Naive thymus-derived CD4-positive, alpha-beta T cell (primary cell): ENCODE measurements around the gene YPEL4. TPM values are rescaled to one million over a fixed set of nuclear protein-coding genes. Genes with fewer than 3 reads are reported as not detected.

Experiments used
- ATAC-seq: fragments of 150-1000 bp; cut with Tn5 transposase; 2 replicates; pipeline ENCODE4 v1.10.0; 2021; ENCODE audit warnings: mild to moderate bottlenecking, moderate library complexity
- CTCF ChIA-PET: fragments of 350-600 bp; sonication (Branson Sonifier 250); formaldehyde crosslinking; loops from one replicate; lab custom pipeline; 2021; ENCODE audit warnings: antibody characterized with exemption; lab: Charles Lee
- POLR2A ChIA-PET: fragments of 350-600 bp; sonication (Branson Sonifier 250); formaldehyde crosslinking; loops from one replicate; lab custom pipeline; 2021; ENCODE audit warnings: antibody characterized with exemption, inconsistent platforms; lab: Charles Lee
- DNase-seq, 9 donors: peaks; one replicate each; pipeline versions ENCODE4 v3.0.0 to v3.0.0-alpha.2; 2020 to 2022; ENCODE audit warnings: mixed read lengths in 1 of 9
- H3K27ac ChIP-seq: one replicate; pipeline ENCODE4 v1.7.0; 2013; ENCODE audit warnings: mild to moderate bottlenecking, low read depth, low read length, moderate library complexity
- H3K27me3 ChIP-seq, 2 donors: one replicate each; pipeline ENCODE4 v1.7.0; 2013; ENCODE audit warnings: low read length in 2 of 2, mild to moderate bottlenecking in 2 of 2, moderate library complexity in 2 of 2; ENCODE audit not compliant: control insufficient read depth in 2 of 2, insufficient read depth in 2 of 2
- H3K36me3 ChIP-seq, 3 experiments: 1 replicate in 2 of 3; 2 replicates in 1 of 3; pipeline ENCODE4 v1.7.0; 2013; ENCODE audit warnings: low read length in 3 of 3, mild to moderate bottlenecking in 3 of 3, moderate library complexity in 1 of 3; ENCODE audit not compliant: insufficient read depth in 3 of 3, control insufficient read depth in 2 of 3
- H3K4me1 ChIP-seq, 2 donors: one replicate each; pipeline ENCODE4 v1.7.0; 2013; ENCODE audit warnings: low read length in 2 of 2, mild to moderate bottlenecking in 2 of 2, moderate library complexity in 1 of 2; ENCODE audit not compliant: control insufficient read depth in 2 of 2, insufficient read depth in 2 of 2
- H3K4me3 ChIP-seq: 2 replicates; pipeline ENCODE4 v1.7.0; 2013; ENCODE audit warnings: mild to moderate bottlenecking, low read length
- H3K9me3 ChIP-seq, 3 experiments: 1 replicate in 2 of 3; 2 replicates in 1 of 3; pipeline ENCODE4 v1.7.0; 2013; ENCODE audit warnings: low read length in 3 of 3; ENCODE audit not compliant: control insufficient read depth in 2 of 3
- H3K27ac Mint-ChIP-seq, 9 donors: one replicate each; pipeline ENCODE4 v1.8.0; 2020 to 2022; ENCODE audit warnings: mixed read lengths in 9 of 9, mild to moderate bottlenecking in 8 of 9, moderate library complexity in 5 of 9, inconsistent platforms in 2 of 9
- H3K27me3 Mint-ChIP-seq, 5 donors: one replicate each; pipeline ENCODE4 v1.8.0; 2021 to 2022; ENCODE audit warnings: mixed read lengths in 5 of 5, mild to moderate bottlenecking in 1 of 5
- H3K36me3 Mint-ChIP-seq, 5 donors: one replicate each; pipeline ENCODE4 v1.8.0; 2020 to 2022; ENCODE audit warnings: mixed read lengths in 5 of 5, mild to moderate bottlenecking in 3 of 5, inconsistent platforms in 1 of 5
- H3K4me1 Mint-ChIP-seq, 7 donors: one replicate each; pipeline ENCODE4 v1.8.0; 2020 to 2022; ENCODE audit warnings: mixed read lengths in 7 of 7, mild to moderate bottlenecking in 3 of 7, inconsistent platforms in 1 of 7
- H3K4me3 Mint-ChIP-seq, 10 donors: one replicate each; pipeline ENCODE4 v1.8.0; 2020 to 2022; ENCODE audit warnings: mild to moderate bottlenecking in 10 of 10, mixed read lengths in 10 of 10, moderate library complexity in 6 of 10, inconsistent platforms in 2 of 10
- H3K9me3 Mint-ChIP-seq, 11 donors: one replicate each; pipeline ENCODE4 v1.8.0; 2020 to 2022; ENCODE audit warnings: mixed read lengths in 11 of 11, mild to moderate bottlenecking in 4 of 11, inconsistent platforms in 1 of 11, moderate library complexity in 1 of 11
- intact Hi-C, 2 donors: fragments of 100-400 bp; cut with micrococcal nuclease; formaldehyde crosslinking; loops; one replicate each; pipeline ENCODE4 v1.15.1; 2023
- polyA plus RNA-seq, 2 donors: library from polyadenylated mRNA; unstranded; fragments of 300-500 nt; fragmentation: Illumina TruSeq; gene quantifications; one replicate each; pipeline ENCODE4 v1.2.3, GENCODE V29; 2021
- total RNA-seq, 6 experiments: library from RNA in 5 of 6; stranded (reverse) in 5 of 6; gene quantifications; 1 replicate in 5 of 6; 2 replicates in 1 of 6; pipeline ENCODE4 v1.2.3 and lab custom pipeline; 2021 to 2026

The YPEL4 gene
- total and polyA plus RNA-seq, 7 experiments from 2014 or later: 0.15 to 13.4 (median 2.3) TPM

DNA sequence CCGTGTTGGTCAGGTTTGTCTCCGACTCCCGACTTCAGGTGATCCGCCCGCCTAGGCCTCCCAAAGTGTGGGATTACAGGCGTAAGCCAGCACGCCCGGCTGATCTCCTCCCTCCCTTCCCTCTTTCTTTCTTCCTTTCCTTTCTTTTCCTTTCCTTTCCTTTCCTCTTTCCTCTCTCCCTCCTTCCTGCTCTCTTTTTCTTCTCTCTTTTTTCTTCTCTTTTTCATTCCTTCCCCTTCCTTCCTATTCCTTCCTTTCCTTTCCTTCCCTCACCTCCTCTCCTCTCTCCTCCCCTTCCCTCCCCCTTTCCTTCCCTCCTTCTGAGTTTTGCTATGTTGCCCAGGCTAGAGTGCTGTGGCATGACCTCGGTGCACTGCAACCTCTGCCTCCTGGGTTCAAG lies 14.3 kb upstream of the YPEL4 start:
- intact Hi-C loops: loop anchor here in 1 of 2 donors (5.0 kb wide), 1 partner anchor 623 kb away; no protein-coding TSS in a partner anchor
- peaks cover 0 to 13% (median 0%) of the 10 kb centered on the region in 11 donors for H3K9me3 Mint-ChIP-seq
- peaks cover 14 to 47% (median 36%) of the 10 kb centered on the region in 7 donors for H3K4me1 Mint-ChIP-seq
- Histone ChIP-seq H3K4me3 (no peak overlapping the region), H3K27me3 (no peaks in the 10 kb centered on the region), H3K27ac (no peak overlapping the region), H3K4me1 (peaks cover 1 to 7% of the 10 kb centered on the region in 2 donors), H3K36me3 (peaks cover 16 to 42% (median 22%) of the 10 kb centered on the region in 3 experiments), H3K9me3 (no peaks in the 10 kb centered on the region)
- no peak overlapping the region for H3K27ac Mint-ChIP-seq
- ChIA-PET POLR2A (no interaction called here), CTCF (interaction anchor here (1.1 kb wide), 1 partner anchor 137 kb away, joined by 3 read pairs; no protein-coding TSS in a partner anchor)
- H3K4me3 Mint-ChIP-seq: no peak overlapping the region
- no peak for DNase-seq
- H3K27me3 Mint-ChIP-seq: no peaks in the 10 kb centered on the region
- ATAC-seq: no peak
- peaks cover 9 to 26% (median 15%) of the 10 kb centered on the region in 5 donors for H3K36me3 Mint-ChIP-seq

DNA sequence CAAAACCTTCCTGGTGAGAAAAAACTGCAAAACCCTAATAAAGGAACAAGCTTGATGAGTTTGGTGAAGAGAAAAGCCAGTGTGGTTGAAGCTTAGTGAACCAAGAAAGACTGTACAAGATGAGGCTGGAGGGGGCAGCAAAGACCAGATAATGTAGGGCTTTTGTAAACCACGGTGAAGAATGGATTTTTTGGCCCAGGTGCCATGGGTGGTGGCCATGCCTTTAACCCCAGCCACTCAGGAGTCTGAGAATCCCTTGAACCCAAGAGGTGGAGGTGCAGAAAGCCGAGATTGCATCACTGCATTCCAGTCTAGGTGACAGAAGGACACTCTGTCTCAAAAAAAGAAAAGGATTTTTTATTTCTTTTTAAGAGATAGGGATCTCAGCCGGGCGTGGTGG lies 13.2 kb upstream of the YPEL4 start:
- no peak for DNase-seq
- Histone ChIP-seq H3K9me3 (no peaks in the 10 kb centered on the region), H3K4me3 (no peak overlapping the region), H3K36me3 (peaks cover 16 to 38% (median 22%) of the 10 kb centered on the region in 3 experiments), H3K27me3 (no peaks in the 10 kb centered on the region), H3K4me1 (peaks cover 6 to 11% of the 10 kb centered on the region in 2 donors), H3K27ac (no peak overlapping the region)
- peak overlapping the region in 1 of 9 donors; percentile 28 for H3K27ac Mint-ChIP-seq
- ChIA-PET CTCF (interaction anchor here (0.6 to 1.0 kb wide), 3 partner anchors 62 to 132 kb away, joined by 3 to 5 read pairs (median 3); partner anchors contain the start of gene TIMM10), POLR2A (interaction anchor here (0.6 to 1.7 kb wide), 3 partner anchors 13 to 327 kb away, joined by 3 to 4 read pairs (median 3); partner anchors contain the start of genes SSRP1 and YPEL4)
- H3K36me3 Mint-ChIP-seq: peaks cover 9 to 26% (median 15%) of the 10 kb centered on the region in 5 donors
- H3K4me3 Mint-ChIP-seq: no peak overlapping the region
- H3K9me3 Mint-ChIP-seq: peaks cover 0 to 13% (median 0%) of the 10 kb centered on the region in 11 donors
- no peak for ATAC-seq
- no peaks in the 10 kb centered on the region for H3K27me3 Mint-ChIP-seq
- peaks cover 15 to 54% (median 41%) of the 10 kb centered on the region in 7 donors for H3K4me1 Mint-ChIP-seq
- intact Hi-C loops: loop anchor here in 1 of 2 donors (5.0 kb wide), 1 partner anchor 624 kb away; no protein-coding TSS in a partner anchor

DNA sequence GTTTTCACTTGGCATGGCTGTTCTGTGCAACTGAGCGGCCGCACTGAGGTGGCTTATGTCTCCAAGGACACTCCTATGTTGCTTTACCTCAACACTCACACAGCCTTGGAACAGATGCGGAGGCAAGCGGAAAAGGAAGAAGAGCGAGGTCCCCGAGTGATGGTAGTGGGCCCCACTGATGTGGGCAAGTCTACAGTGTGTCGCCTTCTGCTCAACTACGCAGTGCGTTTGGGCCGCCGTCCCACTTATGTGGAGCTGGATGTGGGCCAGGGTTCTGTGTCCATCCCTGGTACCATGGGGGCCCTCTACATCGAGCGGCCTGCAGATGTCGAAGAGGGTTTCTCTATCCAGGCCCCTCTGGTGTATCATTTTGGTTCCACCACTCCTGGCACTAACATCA lies 10.0 kb upstream of the YPEL4 start:
- H3K4me3 ChIP-seq: no peak overlapping the region
- no peaks in the 10 kb centered on the region for H3K9me3 ChIP-seq
- no peaks in the 10 kb centered on the region for H3K27me3 ChIP-seq
- Mint-ChIP-seq H3K4me1 (peaks cover 10 to 45% (median 43%) of the 10 kb centered on the region in 7 donors), H3K36me3 (peaks cover 9 to 26% (median 15%) of the 10 kb centered on the region in 5 donors), H3K27ac (peak overlapping the region in 1 of 9 donors; percentile 43), H3K9me3 (no peaks in the 10 kb centered on the region), H3K27me3 (no peaks in the 10 kb centered on the region), H3K4me3 (peak overlapping the region in 3 of 10 donors; percentile 17 to 33 (median 27))
- CTCF ChIA-PET: interaction anchor here (1.0 kb wide), 2 partner anchors 10 to 92 kb away, joined by 3 to 4 read pairs; partner anchors contain the start of gene UBE2L6
- intact Hi-C loops: loop anchor here (5.0 kb wide), 2 partner anchors 232 to 628 kb away; partner anchors contain the start of gene SLC43A3 (in 1 of the 2)
- ATAC-seq: no peak
- peaks cover 4 to 10% of the 10 kb centered on the region in 2 donors for H3K4me1 ChIP-seq
- H3K36me3 ChIP-seq: peaks cover 16 to 38% (median 22%) of the 10 kb centered on the region in 3 experiments
- POLR2A ChIA-PET: interaction anchor here (1.2 kb wide), 1 partner anchor 82 kb away, joined by 3 read pairs; the partner anchor contains the start of gene SELENOH
- no peak for DNase-seq
- H3K27ac ChIP-seq: no peak overlapping the region

DNA sequence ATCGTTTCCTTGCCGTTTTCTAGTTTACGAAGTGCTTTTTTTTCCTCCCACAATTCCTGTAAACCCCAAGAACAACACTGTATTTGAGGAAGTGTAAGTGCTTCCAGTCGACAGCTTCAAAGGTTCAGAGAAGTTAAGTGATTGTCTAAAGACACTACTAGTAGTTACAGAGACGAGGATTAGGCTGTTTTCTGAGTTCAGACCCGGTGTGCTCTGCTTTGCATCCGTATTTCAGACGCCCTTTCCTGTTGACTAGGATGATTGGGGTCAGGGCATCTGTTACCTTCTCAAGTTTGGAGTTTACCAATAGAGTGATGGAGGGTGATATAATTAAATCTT lies 8.3 kb upstream of the YPEL4 start:
- H3K4me3 Mint-ChIP-seq: peak overlapping the region; percentile 89 to 100 (median 94)

DNA sequence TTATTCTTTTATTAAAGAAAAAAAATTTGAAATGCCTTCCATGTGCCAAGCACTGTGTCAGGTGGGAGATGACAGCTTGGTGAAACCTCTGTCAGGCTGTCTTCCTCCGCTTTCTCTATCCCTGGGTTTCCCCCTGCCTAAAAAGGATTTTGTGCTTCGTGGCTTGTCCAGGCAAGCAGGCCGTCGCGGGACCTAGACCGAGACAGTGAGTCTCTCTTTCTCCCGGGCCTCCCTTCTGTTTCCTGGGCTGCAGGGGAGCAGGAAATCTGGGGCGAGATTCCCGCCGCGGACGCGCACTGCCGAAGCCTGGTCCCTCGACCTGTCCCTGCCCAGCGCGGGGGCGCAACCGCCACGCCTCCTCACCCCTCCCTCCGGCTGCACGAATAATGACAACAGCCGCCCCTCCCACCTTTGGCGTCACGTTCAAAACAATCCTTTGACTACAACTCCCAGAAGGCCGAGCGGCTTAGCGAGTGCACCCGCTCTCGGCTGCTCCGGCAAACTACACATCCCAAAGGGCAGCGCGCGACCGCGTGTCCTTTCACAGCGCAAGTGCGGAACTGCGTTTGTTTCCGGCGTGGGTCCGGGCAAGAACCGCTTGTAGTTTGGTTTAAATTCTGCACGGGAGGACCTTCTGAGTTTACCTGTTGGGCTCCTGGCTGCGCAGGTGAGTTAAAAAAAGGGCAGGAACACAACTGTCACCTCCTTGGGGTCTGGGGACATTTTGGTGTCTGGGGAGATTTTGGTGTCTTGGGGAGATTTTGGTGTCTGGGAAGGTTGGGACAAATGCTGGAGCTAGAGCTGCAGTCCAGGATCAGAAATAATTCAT lies 7.7 kb upstream of the YPEL4 start, which contains the start of gene CLP1:
CLP1 (plus strand) TSS at position 569 of the 829 bp plus-strand sequence. CDS start 1,715 bp downstream, outside the sequence.
- ChIA-PET CTCF (interaction anchor here (0.8 to 1.4 kb wide), 2 partner anchors 9 to 14 kb away, joined by 3 to 4 read pairs; no protein-coding TSS in a partner anchor), POLR2A (interaction anchor here (0.8 to 2.0 kb wide), 8 partner anchors 10 to 175 kb away, joined by 3 to 13 read pairs (median 4); partner anchors contain the start of genes MED19, TMX2 and UBE2L6)
- no peaks in the 10 kb centered on the region for H3K27me3 Mint-ChIP-seq
- peak within 1 kb of the TSS; percentile 88 to 98 (median 94) for H3K27ac Mint-ChIP-seq
- peak within 1 kb of the TSS; percentile 89 to 100 (median 94) for H3K4me3 Mint-ChIP-seq
- peak within 1 kb of the TSS; percentile 92 for H3K27ac ChIP-seq
- H3K9me3 ChIP-seq: no peaks in the 10 kb centered on the region
- peak within 1 kb of the TSS; percentile 64 for H3K4me3 ChIP-seq
- H3K4me1 Mint-ChIP-seq: peaks cover 8 to 45% (median 36%) of the 10 kb centered on the region in 7 donors
- no peaks in the 10 kb centered on the region for H3K27me3 ChIP-seq
- peaks cover 4 to 22% (median 11%) of the 10 kb centered on the region in 5 donors for H3K36me3 Mint-ChIP-seq
- ATAC-seq (peak; percentile 99), DNase-seq (peak; percentile 87 to 99 (median 98))
- peaks cover 16 to 32% (median 21%) of the 10 kb centered on the region in 3 experiments for H3K36me3 ChIP-seq
- intact Hi-C loops: loop anchor here (1.0 to 5.0 kb wide), 17 partner anchors 8 to 1893 kb away; partner anchors contain the start of genes MED19 (in 2 of the 2), SELENOH (in 2 of the 2), SSRP1 (in 2 of the 2) and TIMM10 (in 2 of the 2)
- H3K4me1 ChIP-seq: peaks cover 4 to 10% of the 10 kb centered on the region in 2 donors
- H3K9me3 Mint-ChIP-seq: no peaks in the 10 kb centered on the region

More for the DNA sequence above, 8.3 kb upstream of the YPEL4 start:
- POLR2A ChIA-PET: interaction anchor here (0.7 to 2.0 kb wide), 4 partner anchors 9 to 929 kb away, joined by 3 to 13 read pairs (median 4); no protein-coding TSS in a partner anchor
- Histone ChIP-seq H3K9me3 (no peaks in the 10 kb centered on the region), H3K27me3 (no peaks in the 10 kb centered on the region), H3K27ac (peak overlapping the region; percentile 92), H3K4me3 (peak overlapping the region; percentile 64), H3K36me3 (peaks cover 16 to 37% (median 22%) of the 10 kb centered on the region in 3 experiments), H3K4me1 (peaks cover 4 to 10% of the 10 kb centered on the region in 2 donors)
- H3K4me1 Mint-ChIP-seq: peaks cover 8 to 47% (median 42%) of the 10 kb centered on the region in 7 donors
- ATAC-seq (no peak), DNase-seq (peak in 1 of 9 donors; percentile 16)
- intact Hi-C loops: loop anchor here in 1 of 2 donors (5.0 kb wide), 1 partner anchor 231 kb away; the partner anchor contains the start of gene SLC43A3
- no peaks in the 10 kb centered on the region for H3K9me3 Mint-ChIP-seq
- H3K36me3 Mint-ChIP-seq: peaks cover 9 to 26% (median 15%) of the 10 kb centered on the region in 5 donors
- peak overlapping the region; percentile 88 to 98 (median 94) for H3K27ac Mint-ChIP-seq
- CTCF ChIA-PET: interaction anchor here (1.4 kb wide), 1 partner anchor 9 kb away, joined by 4 read pairs; no protein-coding TSS in a partner anchor
- no peaks in the 10 kb centered on the region for H3K27me3 Mint-ChIP-seq
